Measurements from ENCODE around the gene CHTOP. TPM values are rescaled to one million over a fixed set of nuclear protein-coding genes. Genes with fewer than 3 reads are reported as not detected.

The CHTOP gene
- total and polyA plus RNA-seq, 2 of the 13 experiments (the other 11 are each of a cell fraction or from before 2014, with no cell fraction given): 38.0 to 51.9 TPM

DNA sequence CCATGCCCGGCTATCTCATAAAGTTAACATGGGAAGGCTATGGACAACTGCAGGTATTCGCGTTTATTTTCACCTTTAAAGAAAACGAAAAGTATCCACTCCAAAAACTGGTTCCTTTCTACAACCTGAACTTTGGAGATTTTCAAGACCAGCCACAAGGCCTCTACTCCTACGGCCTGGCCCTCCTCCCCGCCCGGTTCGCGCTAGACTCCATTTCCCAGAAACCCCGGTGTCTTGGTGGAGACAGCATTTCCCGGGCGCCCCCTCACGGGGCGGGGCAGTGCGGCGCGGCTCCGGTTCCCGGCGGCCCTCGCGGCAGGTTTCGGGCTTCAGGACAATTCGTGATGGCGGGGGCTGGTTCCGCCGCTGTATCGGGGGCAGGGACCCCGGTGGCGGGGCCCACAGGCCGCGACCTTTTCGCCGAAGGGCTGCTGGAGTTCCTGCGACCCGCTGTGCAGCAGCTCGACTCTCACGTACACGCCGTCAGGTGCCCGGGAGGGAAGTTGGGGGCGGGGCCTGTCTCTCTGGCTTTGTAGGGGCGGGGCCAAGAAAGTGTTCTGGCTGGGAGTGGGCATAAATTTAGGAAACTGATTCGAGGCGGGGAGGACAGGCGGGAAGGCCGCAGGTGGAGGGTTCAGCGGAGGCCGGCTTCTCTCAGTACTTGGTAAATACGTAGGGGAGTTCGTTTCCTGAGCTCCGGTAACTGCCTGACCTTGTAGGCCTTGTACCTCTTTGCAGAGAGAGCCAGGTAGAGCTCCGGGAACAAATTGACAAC lies 24.7 kb downstream of the CHTOP start, which contains the start of gene SNAPIN (continued):
- TF ChIP-seq, protein P1, sequence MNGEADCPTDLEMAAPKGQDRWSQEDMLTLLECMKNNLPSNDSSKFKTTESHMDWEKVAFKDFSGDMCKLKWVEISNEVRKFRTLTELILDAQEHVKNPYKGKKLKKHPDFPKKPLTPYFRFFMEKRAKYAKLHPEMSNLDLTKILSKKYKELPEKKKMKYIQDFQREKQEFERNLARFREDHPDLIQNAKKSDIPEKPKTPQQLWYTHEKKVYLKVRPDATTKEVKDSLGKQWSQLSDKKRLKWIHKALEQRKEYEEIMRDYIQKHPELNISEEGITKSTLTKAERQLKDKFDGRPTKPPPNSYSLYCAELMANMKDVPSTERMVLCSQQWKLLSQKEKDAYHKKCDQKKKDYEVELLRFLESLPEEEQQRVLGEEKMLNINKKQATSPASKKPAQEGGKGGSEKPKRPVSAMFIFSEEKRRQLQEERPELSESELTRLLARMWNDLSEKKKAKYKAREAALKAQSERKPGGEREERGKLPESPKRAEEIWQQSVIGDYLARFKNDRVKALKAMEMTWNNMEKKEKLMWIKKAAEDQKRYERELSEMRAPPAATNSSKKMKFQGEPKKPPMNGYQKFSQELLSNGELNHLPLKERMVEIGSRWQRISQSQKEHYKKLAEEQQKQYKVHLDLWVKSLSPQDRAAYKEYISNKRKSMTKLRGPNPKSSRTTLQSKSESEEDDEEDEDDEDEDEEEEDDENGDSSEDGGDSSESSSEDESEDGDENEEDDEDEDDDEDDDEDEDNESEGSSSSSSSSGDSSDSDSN (CRISPR knock-in tag; IDR thresholded peaks at IDR 0.05): peak; percentile 52
- no peak for TF ChIP-seq ZNF292 (CRISPR knock-in tag; IDR thresholded peaks at IDR 0.05; ENCODE audit: borderline replicate concordance, low read depth)
- TF ChIP-seq, protein P2, sequence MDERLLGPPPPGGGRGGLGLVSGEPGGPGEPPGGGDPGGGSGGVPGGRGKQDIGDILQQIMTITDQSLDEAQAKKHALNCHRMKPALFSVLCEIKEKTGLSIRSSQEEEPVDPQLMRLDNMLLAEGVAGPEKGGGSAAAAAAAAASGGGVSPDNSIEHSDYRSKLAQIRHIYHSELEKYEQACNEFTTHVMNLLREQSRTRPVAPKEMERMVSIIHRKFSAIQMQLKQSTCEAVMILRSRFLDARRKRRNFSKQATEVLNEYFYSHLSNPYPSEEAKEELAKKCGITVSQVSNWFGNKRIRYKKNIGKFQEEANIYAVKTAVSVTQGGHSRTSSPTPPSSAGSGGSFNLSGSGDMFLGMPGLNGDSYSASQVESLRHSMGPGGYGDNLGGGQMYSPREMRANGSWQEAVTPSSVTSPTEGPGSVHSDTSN (CRISPR knock-in tag; IDR thresholded peaks at IDR 0.05): no peak
- no peak for TF ChIP-seq ZNF44 (CRISPR knock-in tag; IDR thresholded peaks at IDR 0.05)
- TF ChIP-seq, protein P3, sequence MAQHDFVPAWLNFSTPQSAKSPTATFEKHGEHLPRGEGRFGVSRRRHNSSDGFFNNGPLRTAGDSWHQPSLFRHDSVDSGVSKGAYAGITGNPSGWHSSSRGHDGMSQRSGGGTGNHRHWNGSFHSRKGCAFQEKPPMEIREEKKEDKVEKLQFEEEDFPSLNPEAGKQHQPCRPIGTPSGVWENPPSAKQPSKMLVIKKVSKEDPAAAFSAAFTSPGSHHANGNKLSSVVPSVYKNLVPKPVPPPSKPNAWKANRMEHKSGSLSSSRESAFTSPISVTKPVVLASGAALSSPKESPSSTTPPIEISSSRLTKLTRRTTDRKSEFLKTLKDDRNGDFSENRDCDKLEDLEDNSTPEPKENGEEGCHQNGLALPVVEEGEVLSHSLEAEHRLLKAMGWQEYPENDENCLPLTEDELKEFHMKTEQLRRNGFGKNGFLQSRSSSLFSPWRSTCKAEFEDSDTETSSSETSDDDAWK (CRISPR knock-in tag; IDR thresholded peaks at IDR 0.05): no peak
- TF ChIP-seq GPN1 (CRISPR knock-in tag; IDR thresholded peaks at IDR 0.05; ENCODE audit: borderline replicate concordance): no peak
- no peak for TF ChIP-seq AGO1 (IDR thresholded peaks at IDR 0.05; ENCODE audit: low read depth, low read length, poor library complexity, severe bottlenecking)
- TF ChIP-seq ZNF335 (CRISPR knock-in tag; IDR thresholded peaks at IDR 0.05): 0 out of 2 replicates have a peak, but pooled peaks have one; percentile 23
- no peak for TF ChIP-seq CBX1 (IDR thresholded peaks at IDR 0.05; ENCODE audit: low read depth)
- TF ChIP-seq SUZ12 (IDR thresholded peaks at IDR 0.05; ENCODE audit: low read depth, low read length): peak; percentile 52
- no peak for TF ChIP-seq DNMT3B (CRISPR knock-in tag; conservative IDR thresholded peaks at IDR 0.05)
- TF ChIP-seq, protein P4, sequence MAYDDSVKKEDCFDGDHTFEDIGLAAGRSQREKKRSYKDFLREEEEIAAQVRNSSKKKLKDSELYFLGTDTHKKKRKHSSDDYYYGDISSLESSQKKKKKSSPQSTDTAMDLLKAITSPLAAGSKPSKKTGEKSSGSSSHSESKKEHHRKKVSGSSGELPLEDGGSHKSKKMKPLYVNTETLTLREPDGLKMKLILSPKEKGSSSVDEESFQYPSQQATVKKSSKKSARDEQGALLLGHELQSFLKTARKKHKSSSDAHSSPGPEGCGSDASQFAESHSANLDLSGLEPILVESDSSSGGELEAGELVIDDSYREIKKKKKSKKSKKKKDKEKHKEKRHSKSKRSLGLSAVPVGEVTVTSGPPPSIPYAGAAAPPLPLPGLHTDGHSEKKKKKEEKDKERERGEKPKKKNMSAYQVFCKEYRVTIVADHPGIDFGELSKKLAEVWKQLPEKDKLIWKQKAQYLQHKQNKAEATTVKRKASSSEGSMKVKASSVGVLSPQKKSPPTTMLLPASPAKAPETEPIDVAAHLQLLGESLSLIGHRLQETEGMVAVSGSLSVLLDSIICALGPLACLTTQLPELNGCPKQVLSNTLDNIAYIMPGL (CRISPR knock-in tag; IDR thresholded peaks at IDR 0.05; ENCODE audit: borderline replicate concordance in 1 of 2, low read depth in 1 of 2): peak; percentile 57 to 59; a peak in 2 of 4 replicates
- peak; percentile 41; the same call in 1 of the 2 replicates for TF ChIP-seq MEF2D (CRISPR knock-in tag; IDR thresholded peaks at IDR 0.05)
- peak; percentile 64; the same call in 1 of the 2 replicates for TF ChIP-seq ZNF329 (CRISPR knock-in tag; IDR thresholded peaks at IDR 0.05; ENCODE audit: low read depth)
- peak; percentile 87 for TF ChIP-seq YY1 (IDR thresholded peaks at IDR 0.05; ENCODE audit: insufficient read depth, insufficient replicate concordance, low read depth, low read length)
- TF ChIP-seq SIX4 (CRISPR knock-in tag; IDR thresholded peaks at IDR 0.05): peak; percentile 26; the same call in 1 of the 2 replicates
- TF ChIP-seq HDAC6 (IDR thresholded peaks at IDR 0.05; ENCODE audit: low read depth, low read length): no peak
- peak; percentile 74 for TF ChIP-seq HNRNPLL (IDR thresholded peaks at IDR 0.05; ENCODE audit: low read depth, low read length, poor library complexity, severe bottlenecking)
- TF ChIP-seq FOXO1 (CRISPR knock-in tag; IDR thresholded peaks at IDR 0.05): peak; percentile 45; the same call in 1 of the 2 replicates
- peak; percentile 68; the same call in 1 of the 2 replicates for TF ChIP-seq ZZZ3 (CRISPR knock-in tag; IDR thresholded peaks at IDR 0.05; ENCODE audit: borderline replicate concordance)
- no peak for TF ChIP-seq SMARCE1 (IDR thresholded peaks at IDR 0.05; ENCODE audit: borderline replicate concordance)
- TF ChIP-seq RCOR2 (CRISPR knock-in tag; IDR thresholded peaks at IDR 0.05): no peak

Measured in HepG2 (cell line).